Spleen (tissue), 13 donors: Measurements from ENCODE around the gene LASP1. TPM values are rescaled to one million over a fixed set of nuclear protein-coding genes. Genes with fewer than 3 reads are reported as not detected.
A peak's percentile ranks its signal among the peaks of the same experiment; 100 is the strongest.

Experiments used
- DNase-seq: peaks from one replicate; pipeline ENCODE4 v3.0.0-alpha.2; 2020
- H3K27ac ChIP-seq, 8 donors: fragments of 200-600 bp; sonication (generic) in 7 of 8; 1 replicate in 4 of 8; 2 replicates in 4 of 8; pipeline versions ENCODE4 v1.5.0 to v1.8.0; 2016 to 2021; ENCODE audit warnings: inconsistent platforms in 4 of 8, mild to moderate bottlenecking in 4 of 8, moderate library complexity in 1 of 8
- H3K27me3 ChIP-seq, 7 donors: fragments of 200-600 bp; sonication (generic) in 6 of 7; replicated peaks in 1 of 7; 1 replicate in 4 of 7; 2 replicates in 3 of 7; pipeline versions ENCODE4 v1.5.0 to v1.8.0; 2016 to 2021; ENCODE audit warnings: inconsistent platforms in 3 of 7, mild to moderate bottlenecking in 1 of 7
- H3K36me3 ChIP-seq, 6 donors: fragments of 200-600 bp; sonication (generic) in 5 of 6; 1 replicate in 4 of 6; 2 replicates in 2 of 6; pipeline versions ENCODE4 v1.5.0 to v1.8.0; 2016 to 2021; ENCODE audit warnings: inconsistent platforms in 2 of 6
- H3K4me1 ChIP-seq, 6 donors: fragments of 200-600 bp; sonication (generic) in 5 of 6; 1 replicate in 3 of 6; 2 replicates in 3 of 6; pipeline versions ENCODE4 v1.5.0 to v1.8.0; 2016 to 2021; ENCODE audit warnings: inconsistent platforms in 3 of 6
- H3K4me3 ChIP-seq, 8 donors: fragments of 200-600 bp; sonication (generic) in 7 of 8; 1 replicate in 4 of 8; 2 replicates in 4 of 8; pipeline versions ENCODE4 v1.5.0 to v1.8.0; 2016 to 2021; ENCODE audit warnings: inconsistent platforms in 4 of 8, mild to moderate bottlenecking in 4 of 8, moderate library complexity in 2 of 8
- H3K9me3 ChIP-seq, 8 donors: fragments of 200-600 bp; sonication (generic) in 7 of 8; 1 replicate in 4 of 8; 2 replicates in 4 of 8; pipeline versions ENCODE4 v1.5.0 to v1.8.0; 2016 to 2021; ENCODE audit warnings: inconsistent platforms in 4 of 8
- POLR2A ChIP-seq, 3 donors: fragments of 450-650 bp; IDR thresholded peaks; one replicate each; pipeline ENCODE4 v1.5.1; 2017; ENCODE audit warnings: antibody characterized with exemption in 3 of 3, mild to moderate bottlenecking in 1 of 3
- POLR2AphosphoS5 ChIP-seq, 3 donors: sonication (generic); formaldehyde crosslinking; IDR thresholded peaks; one replicate each; pipeline ENCODE4 v1.5.1; 2017; ENCODE audit warnings: antibody characterized with exemption in 3 of 3
- WGBS, 5 donors: extraction: QIAGEN DNeasy Blood & Tissue Kit in 3 of 5; methylation state at CpG; one replicate each; pipeline versions ENCODE4 v1.1.5 to v1.1.7; 2013 to 2018; 5-methylcytosine and 5-hydroxymethylcytosine counted together
- intact Hi-C: fragments of 100-400 bp; cut with DNase I; formaldehyde crosslinking; loops from one replicate; pipeline ENCODE4 v1.15.0; 2023; ENCODE audit warnings: low total_unique reads
- long read RNA-seq, 2 donors: transcript quantifications; one replicate each; lab custom pipeline, GENCODE V29; 2026
- polyA plus RNA-seq, 3 donors: library from polyadenylated mRNA; stranded (reverse); fragments of 200-250 nt; gene quantifications; one replicate each; pipeline ENCODE4 v1.2.1, GENCODE V29; 2013
- total RNA-seq, 7 donors: library from RNA; depleted of rRNA in 3 of 7; stranded (reverse); fragments of >200 nt in 3 of 7; fragmentation: NEBNext Ultra II Directional in 4 of 7; extraction: Animal tissue kit (Norgen Biotek cat#: 25700) in 4 of 7; gene quantifications; one replicate each; pipeline versions ENCODE4 v1.1.0 to v1.2.1, GENCODE V29; 2016 to 2021
- TF ChIP-seq, protein P1 (sequence below), 11 experiments: fragments of 200-600 bp in 7 of 11; fragments of 450-650 bp in 4 of 11; sonication (generic) in 4 of 11; IDR thresholded peaks in 8 of 11; conservative IDR thresholded peaks in 3 of 11; 1 replicate in 7 of 11; 2 replicates in 4 of 11; pipeline versions ENCODE4 v1.4.0 to v1.8.0; 2016 to 2021; ENCODE audit warnings: antibody characterized with exemption in 11 of 11, inconsistent platforms in 4 of 11, mild to moderate bottlenecking in 1 of 11
- donor health status: healthy with polysubstance abuse.
- donor health status: DM: no; HTN: no; CAD: no; lungs with moderate emphysema.
- donor health status: DM: no; HTN: no; CAD: no.
- donor health status: Bipolar disorder and iron deficiency.
- donor health status: healthy.
- donor health status: DM: no; HTN: no; CAD: no.
- donor health status: DM: yes; HTN: yes; CAD: no.

Gene LASP1, protein sequence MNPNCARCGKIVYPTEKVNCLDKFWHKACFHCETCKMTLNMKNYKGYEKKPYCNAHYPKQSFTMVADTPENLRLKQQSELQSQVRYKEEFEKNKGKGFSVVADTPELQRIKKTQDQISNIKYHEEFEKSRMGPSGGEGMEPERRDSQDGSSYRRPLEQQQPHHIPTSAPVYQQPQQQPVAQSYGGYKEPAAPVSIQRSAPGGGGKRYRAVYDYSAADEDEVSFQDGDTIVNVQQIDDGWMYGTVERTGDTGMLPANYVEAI
- total RNA-seq (100 to 1,000 TPM; 117 to 196 (median 154) TPM), polyA plus RNA-seq (10 to 100 TPM; 38.8 to 84.3 (median 45.6) TPM)
- long read RNA-seq, donor 1, full-length matches to known transcripts = 74 of 96 reads
- long read RNA-seq, donor 1, partial matches to known transcripts = 22 of 96 reads
- long read RNA-seq, donor 1, other reads (novel, unspliced or antisense) = 0 of 96 reads
- long read RNA-seq, donor 2, full-length matches to known transcripts = 40 of 116 reads
- long read RNA-seq, donor 2, partial matches to known transcripts = 76 of 116 reads
- long read RNA-seq, donor 2, other reads (novel, unspliced or antisense) = 0 of 116 reads

DNA sequence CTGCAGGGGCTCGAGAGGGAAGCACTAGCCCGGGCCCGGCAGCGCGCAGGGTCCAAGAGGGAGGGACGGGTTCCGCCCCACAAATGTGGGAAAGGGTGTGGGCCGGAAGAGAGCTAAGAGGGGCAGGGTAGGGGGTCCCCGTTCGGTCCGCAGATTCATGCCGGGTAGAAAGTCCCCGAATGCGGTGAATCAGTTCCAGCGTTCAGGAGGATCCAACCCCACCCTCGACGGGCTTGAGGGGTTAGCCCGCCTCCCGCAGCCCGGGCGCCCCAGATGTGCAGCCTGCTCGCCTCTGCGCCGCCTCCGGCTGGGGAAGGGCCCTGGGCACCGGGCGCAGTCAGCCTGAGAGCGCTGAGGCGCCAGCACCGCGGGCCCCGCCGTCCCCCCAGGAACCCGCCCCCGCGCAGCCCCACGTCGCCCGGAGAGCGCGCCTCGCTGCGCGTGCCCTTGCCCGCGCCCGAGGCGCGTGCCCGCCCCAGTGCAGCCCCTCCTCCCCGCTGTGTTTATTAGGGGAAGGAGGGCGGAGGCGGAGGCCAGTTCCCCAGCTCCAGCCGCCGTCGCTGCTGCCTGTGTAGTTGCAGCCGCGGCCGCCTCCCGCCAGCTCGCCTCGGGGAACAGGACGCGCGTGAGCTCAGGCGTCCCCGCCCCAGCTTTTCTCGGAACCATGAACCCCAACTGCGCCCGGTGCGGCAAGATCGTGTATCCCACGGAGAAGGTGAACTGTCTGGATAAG lies at the start of gene LASP1:
Gene LASP1 (plus strand): TSS at position 533 of the 733 bp plus-strand sequence. CDS start 132 bp downstream, at position 665.
- Histone ChIP-seq H3K9me3 (no peaks in the 10 kb centered on the region), H3K4me3 (peak within 1 kb of the TSS; percentile 50 to 100 (median 94)), H3K36me3 (peaks cover 0 to 30% (median 3%) of the 10 kb centered on the region in 6 donors), H3K27ac (peak within 1 kb of the TSS; percentile 87 to 99 (median 97)), H3K27me3 (no peaks in the 10 kb centered on the region), H3K4me1 (peaks cover 41 to 69% (median 54%) of the 10 kb centered on the region in 6 donors)
- TF ChIP-seq, protein P1, sequence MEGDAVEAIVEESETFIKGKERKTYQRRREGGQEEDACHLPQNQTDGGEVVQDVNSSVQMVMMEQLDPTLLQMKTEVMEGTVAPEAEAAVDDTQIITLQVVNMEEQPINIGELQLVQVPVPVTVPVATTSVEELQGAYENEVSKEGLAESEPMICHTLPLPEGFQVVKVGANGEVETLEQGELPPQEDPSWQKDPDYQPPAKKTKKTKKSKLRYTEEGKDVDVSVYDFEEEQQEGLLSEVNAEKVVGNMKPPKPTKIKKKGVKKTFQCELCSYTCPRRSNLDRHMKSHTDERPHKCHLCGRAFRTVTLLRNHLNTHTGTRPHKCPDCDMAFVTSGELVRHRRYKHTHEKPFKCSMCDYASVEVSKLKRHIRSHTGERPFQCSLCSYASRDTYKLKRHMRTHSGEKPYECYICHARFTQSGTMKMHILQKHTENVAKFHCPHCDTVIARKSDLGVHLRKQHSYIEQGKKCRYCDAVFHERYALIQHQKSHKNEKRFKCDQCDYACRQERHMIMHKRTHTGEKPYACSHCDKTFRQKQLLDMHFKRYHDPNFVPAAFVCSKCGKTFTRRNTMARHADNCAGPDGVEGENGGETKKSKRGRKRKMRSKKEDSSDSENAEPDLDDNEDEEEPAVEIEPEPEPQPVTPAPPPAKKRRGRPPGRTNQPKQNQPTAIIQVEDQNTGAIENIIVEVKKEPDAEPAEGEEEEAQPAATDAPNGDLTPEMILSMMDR (IDR thresholded peaks at IDR 0.05 in 8 of 11, conservative IDR thresholded peaks at IDR 0.05 in 3 of 11) = no peak
- TF ChIP-seq POLR2A (IDR thresholded peaks at IDR 0.05) = peak; percentile 93 to 97 (median 96)
- TF ChIP-seq POLR2AphosphoS5 (IDR thresholded peaks at IDR 0.05) = peak; percentile 99
- DNase-seq = peak; percentile 99
- 0 to 2% (median 1%) methylated on average over 33 to 73 of the region's 73 CpGs for WGBS, 5 donors
- intact Hi-C loops = no loop called here

DNA sequence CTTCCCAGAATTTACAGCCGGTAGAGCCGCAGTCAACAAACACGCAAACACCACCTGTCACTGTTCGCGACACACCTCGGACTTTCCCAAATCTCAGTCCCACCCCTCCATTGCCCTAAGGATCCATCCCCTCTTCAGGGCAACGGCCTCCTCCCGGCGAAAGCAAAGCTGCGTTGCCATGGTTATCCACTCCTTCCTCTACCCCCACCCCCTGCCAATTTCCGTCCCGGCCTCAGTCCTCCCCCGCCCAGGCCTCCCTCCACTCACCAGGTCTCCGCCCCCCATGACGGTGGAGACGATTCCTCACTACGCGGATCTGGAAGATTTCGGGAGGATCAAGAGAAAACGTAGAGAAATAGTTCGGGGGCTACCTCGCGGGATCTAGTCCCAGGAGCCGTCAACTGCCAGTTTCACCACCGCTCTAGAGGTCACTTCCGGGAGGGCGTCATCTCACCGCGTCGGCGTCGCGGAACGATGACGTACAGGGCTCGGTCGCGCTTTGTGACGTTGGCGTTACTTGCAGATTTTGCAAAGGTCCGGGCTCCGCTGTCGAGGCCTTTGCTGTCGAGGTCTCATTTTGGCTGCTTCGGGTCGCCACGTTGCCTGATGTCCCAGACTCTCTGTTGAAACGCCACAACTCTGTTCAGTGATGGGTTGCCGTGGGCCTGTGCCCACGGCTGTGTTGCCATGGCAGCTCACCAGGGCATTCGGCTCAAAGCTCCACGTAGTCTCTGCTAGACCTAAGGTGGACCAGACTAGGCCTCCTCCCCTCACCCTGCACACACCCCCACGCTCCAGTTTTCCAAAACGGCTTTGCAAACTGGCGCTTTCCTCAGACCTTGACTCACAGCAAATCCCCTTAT lies 44.7 kb upstream of the LASP1 start, which contains the start of gene CWC25:
Gene CWC25 (minus strand): TSS at position 423 of the 863 bp plus-strand sequence. CDS start 138 bp downstream, at position 285.
- no peaks in the 10 kb centered on the region for H3K27me3 ChIP-seq
- no peaks in the 10 kb centered on the region for H3K9me3 ChIP-seq
- DNase-seq = peak; percentile 95
- 1% methylated on average over 53 to 55 of the region's 55 CpGs for WGBS, 5 donors
- TF ChIP-seq POLR2AphosphoS5 (IDR thresholded peaks at IDR 0.05) (peak; percentile 98 to 99 (median 99)), POLR2A (IDR thresholded peaks at IDR 0.05) (peak; percentile 52 to 94 (median 69))
- TF ChIP-seq, protein P1 (IDR thresholded peaks at IDR 0.05 in 8 of 11, conservative IDR thresholded peaks at IDR 0.05 in 3 of 11) = no peak
- H3K4me3 ChIP-seq = peak within 1 kb of the TSS; percentile 72 to 88 (median 78)
- intact Hi-C loops = no loop called here
- H3K27ac ChIP-seq = peak within 1 kb of the TSS; percentile 93 to 99 (median 96)
- H3K36me3 ChIP-seq = peaks cover 0 to 28% (median 18%) of the 10 kb centered on the region in 6 donors
- peaks cover 10 to 50% (median 29%) of the 10 kb centered on the region in 6 donors for H3K4me1 ChIP-seq

DNA sequence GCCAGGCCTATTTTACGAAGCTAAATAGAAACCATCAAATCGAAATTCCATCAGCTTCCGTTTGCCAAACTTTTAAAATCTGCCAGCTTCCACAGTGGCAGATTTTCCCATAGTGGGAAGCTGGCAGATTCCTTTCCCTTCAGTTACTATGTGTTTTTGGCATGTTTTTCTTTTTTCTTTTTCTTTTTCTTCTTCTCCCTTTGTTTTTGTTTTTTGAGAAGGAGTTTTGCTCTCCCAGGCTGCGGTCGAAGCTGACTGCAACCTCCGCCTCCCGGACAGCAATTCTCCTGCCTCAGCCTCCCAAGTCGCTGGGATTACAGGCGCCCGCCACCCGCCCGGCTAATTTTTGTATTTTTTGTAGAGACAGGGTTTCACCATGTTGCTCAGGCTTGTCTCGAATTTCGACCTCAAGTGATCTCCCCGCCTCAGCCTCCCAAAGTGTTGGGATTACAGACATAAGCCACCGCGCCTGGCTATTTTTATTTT lies 44.1 kb upstream of the LASP1 start:
- Histone ChIP-seq H3K36me3 (peaks cover 0 to 21% (median 11%) of the 10 kb centered on the region in 6 donors), H3K27me3 (no peaks in the 10 kb centered on the region), H3K27ac (peak overlapping the region; percentile 93 to 99 (median 96)), H3K4me1 (peaks cover 10 to 49% (median 29%) of the 10 kb centered on the region in 6 donors), H3K9me3 (no peaks in the 10 kb centered on the region), H3K4me3 (peak overlapping the region; percentile 72 to 88 (median 78))
- no peak for DNase-seq
- intact Hi-C loops = no loop called here
- 91 to 95% (median 92%) methylated on average over 17 of the region's 17 CpGs for WGBS, 5 donors
- no peak for TF ChIP-seq POLR2AphosphoS5 (IDR thresholded peaks at IDR 0.05)
- TF ChIP-seq POLR2A (IDR thresholded peaks at IDR 0.05) = no peak
- TF ChIP-seq, protein P1 (IDR thresholded peaks at IDR 0.05 in 8 of 11, conservative IDR thresholded peaks at IDR 0.05 in 3 of 11) = no peak
